Smooth muscle cell (in vitro differentiated cells): ENCODE results near the gene GMDS. TPM values are rescaled to one million over a fixed set of nuclear protein-coding genes. Genes with fewer than 3 reads are reported as not detected.

Experiments used
- DNase-seq: peaks from one replicate; lab custom pipeline; 2025; ENCODE audit not compliant: unreplicated experiment; lab: John Stamatoyannopoulos, UW
- H2AFZ ChIP-seq: fragments of 200-600 bp; sonication (generic); 2 replicates; pipeline ENCODE4 v1.6.0; 2016; ENCODE audit warnings: antibody characterized with exemption, low read depth, mild to moderate bottlenecking
- H3F3A ChIP-seq: fragments of 200-600 bp; sonication (generic); 2 replicates; pipeline ENCODE4 v1.6.0; 2017; ENCODE audit warnings: antibody characterized with exemption, low read depth
- H3K27ac ChIP-seq: fragments of 200-600 bp; sonication (generic); 2 replicates; pipeline ENCODE4 v1.5.1; 2016; ENCODE audit warnings: low read depth, mild to moderate bottlenecking
- H3K27me3 ChIP-seq: fragments of 200-600 bp; sonication (generic); 2 replicates; pipeline ENCODE4 v1.6.1; 2016; ENCODE audit warnings: low read depth, mild to moderate bottlenecking
- H3K36me3 ChIP-seq: fragments of 200-600 bp; sonication (generic); 2 replicates; pipeline ENCODE4 v1.5.1; 2016; ENCODE audit warnings: low read depth
- H3K4me1 ChIP-seq: fragments of 200-600 bp; sonication (generic); 2 replicates; pipeline ENCODE4 v1.5.1; 2016; ENCODE audit warnings: low read depth
- H3K4me2 ChIP-seq: fragments of 200-600 bp; sonication (generic); 2 replicates; pipeline ENCODE4 v1.6.0; 2016; ENCODE audit warnings: mild to moderate bottlenecking
- H3K4me3 ChIP-seq: fragments of 200-600 bp; sonication (generic); 2 replicates; pipeline ENCODE4 v1.5.1; 2016; ENCODE audit warnings: mild to moderate bottlenecking
- H3K79me2 ChIP-seq: fragments of 200-600 bp; sonication (generic); 2 replicates; pipeline ENCODE4 v1.6.0; 2016; ENCODE audit warnings: low read depth, mild to moderate bottlenecking
- H3K9ac ChIP-seq: fragments of 200-600 bp; sonication (generic); 2 replicates; pipeline ENCODE4 v1.6.0; 2016; ENCODE audit warnings: low read depth
- H3K9me3 ChIP-seq: fragments of 200-600 bp; sonication (generic); replicated peaks from 2 replicates; pipeline ENCODE4 v1.5.1; 2016; ENCODE audit warnings: low read depth
- H4K20me1 ChIP-seq: fragments of 200-600 bp; sonication (generic); 2 replicates; pipeline ENCODE4 v1.6.0; 2016; ENCODE audit warnings: low read depth
- WGBS: methylation state at CpG from one replicate; pipeline ENCODE4 v1.1.7; 2016; ENCODE audit warnings: low lambda C conversion rate; 5-methylcytosine and 5-hydroxymethylcytosine counted together
- polyA plus RNA-seq: library from polyadenylated mRNA; unstranded; fragments of >200 nt; fragmentation: Nextera tagmentation; extraction: Ambion mirVana; gene quantifications from 2 replicates; pipeline ENCODE4 v1.2.1, GENCODE V29; 2016
- total RNA-seq: library from RNA; depleted of rRNA; stranded (reverse); fragments of >200 nt; gene quantifications from 2 replicates; pipeline ENCODE4 v1.2.3, GENCODE V29; 2014
- TF ChIP-seq, protein P1 (sequence below): fragments of 200-600 bp; sonication (generic); IDR thresholded peaks from 2 replicates; pipeline ENCODE4 v1.5.1; 2017; ENCODE audit warnings: borderline replicate concordance, mild to moderate bottlenecking, antibody characterized with exemption; ENCODE audit not compliant: insufficient read depth, poor library complexity, severe bottlenecking

Gene GMDS
- total and polyA plus RNA-seq, 2 experiments from 2014 or later, result 3.7 to 8.5 TPM

DNA sequence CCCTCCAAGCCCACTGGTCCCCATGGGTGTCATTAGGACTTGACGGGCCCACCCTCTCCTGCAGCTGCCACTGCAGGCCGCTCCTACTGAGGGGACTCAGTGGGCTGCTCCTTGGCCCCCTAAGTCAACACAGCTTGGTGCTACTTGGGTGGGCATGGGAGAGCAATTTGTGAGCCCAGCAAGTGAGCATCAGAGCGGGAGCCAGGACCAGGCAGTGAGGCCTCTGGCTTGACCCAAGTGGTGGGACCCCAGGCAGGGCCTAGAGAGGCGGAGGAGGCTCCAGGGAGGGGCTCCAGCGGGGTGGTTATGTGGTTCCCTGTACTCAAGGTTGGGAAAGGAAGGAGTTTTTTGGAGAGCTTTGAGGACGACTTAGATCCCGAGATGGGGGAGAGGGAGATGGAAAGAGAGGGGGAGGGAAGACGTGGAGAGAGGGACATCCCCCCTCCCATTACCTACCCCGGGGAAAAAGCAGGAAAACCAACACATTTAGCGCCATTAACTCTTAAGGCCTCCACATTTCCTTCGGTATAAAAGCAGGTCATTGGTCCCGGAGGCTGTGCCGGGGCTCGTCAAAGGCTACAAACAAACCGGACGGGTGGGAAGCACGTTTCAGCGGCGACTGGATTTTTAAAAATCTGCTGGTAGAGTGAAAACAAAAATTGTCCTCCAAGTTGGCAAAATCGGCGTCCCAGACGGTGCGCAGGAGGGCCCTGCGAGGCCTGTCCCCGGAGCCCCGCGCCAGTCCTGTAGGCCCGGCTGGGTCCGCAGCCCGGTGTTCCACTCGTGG, 626.9 kb downstream of the GMDS start:
- Histone ChIP-seq H4K20me1 (no peaks in the 10 kb centered on the region), H3K27ac (no peak overlapping the region), H2AFZ (no peak overlapping the region), H3F3A (no peaks in the 10 kb centered on the region), H3K9me3 (no peaks in the 10 kb centered on the region), H3K4me2 (no peak overlapping the region), H3K4me3 (no peak overlapping the region), H3K79me2 (no peaks in the 10 kb centered on the region), H3K36me3 (no peaks in the 10 kb centered on the region), H3K4me1 (peaks cover 8% of the 10 kb centered on the region), H3K27me3 (peaks cover 100% of the 10 kb centered on the region), H3K9ac (no peak overlapping the region)
- DNase-seq, result no peak
- TF ChIP-seq, protein P1, sequence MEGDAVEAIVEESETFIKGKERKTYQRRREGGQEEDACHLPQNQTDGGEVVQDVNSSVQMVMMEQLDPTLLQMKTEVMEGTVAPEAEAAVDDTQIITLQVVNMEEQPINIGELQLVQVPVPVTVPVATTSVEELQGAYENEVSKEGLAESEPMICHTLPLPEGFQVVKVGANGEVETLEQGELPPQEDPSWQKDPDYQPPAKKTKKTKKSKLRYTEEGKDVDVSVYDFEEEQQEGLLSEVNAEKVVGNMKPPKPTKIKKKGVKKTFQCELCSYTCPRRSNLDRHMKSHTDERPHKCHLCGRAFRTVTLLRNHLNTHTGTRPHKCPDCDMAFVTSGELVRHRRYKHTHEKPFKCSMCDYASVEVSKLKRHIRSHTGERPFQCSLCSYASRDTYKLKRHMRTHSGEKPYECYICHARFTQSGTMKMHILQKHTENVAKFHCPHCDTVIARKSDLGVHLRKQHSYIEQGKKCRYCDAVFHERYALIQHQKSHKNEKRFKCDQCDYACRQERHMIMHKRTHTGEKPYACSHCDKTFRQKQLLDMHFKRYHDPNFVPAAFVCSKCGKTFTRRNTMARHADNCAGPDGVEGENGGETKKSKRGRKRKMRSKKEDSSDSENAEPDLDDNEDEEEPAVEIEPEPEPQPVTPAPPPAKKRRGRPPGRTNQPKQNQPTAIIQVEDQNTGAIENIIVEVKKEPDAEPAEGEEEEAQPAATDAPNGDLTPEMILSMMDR, result no peak
- WGBS, result 18% methylated on average over 29 of the region's 31 CpGs

- H3K27me3 ChIP-seq, result peaks cover 100% of the 10 kb centered on the region
- DNase-seq, result no peak
- no peak overlapping the region for H3K4me2 ChIP-seq
- TF ChIP-seq, protein P1, result no peak
- H3K79me2 ChIP-seq, result no peaks in the 10 kb centered on the region
- peaks cover 8% of the 10 kb centered on the region for H3K4me1 ChIP-seq
- H3K9ac ChIP-seq, result no peak overlapping the region
- H3F3A ChIP-seq, result no peaks in the 10 kb centered on the region
- H3K9me3 ChIP-seq, result no peaks in the 10 kb centered on the region
- WGBS, result 44% methylated on average over 21 of the region's 21 CpGs
- H3K4me3 ChIP-seq, result no peak overlapping the region
- H4K20me1 ChIP-seq, result peaks cover 2% of the 10 kb centered on the region
- no peaks in the 10 kb centered on the region for H3K36me3 ChIP-seq
- H3K27ac ChIP-seq, result no peak overlapping the region
- H2AFZ ChIP-seq, result no peak overlapping the region
These were observed 627.7 kb downstream of the GMDS start for GRCh38 chr6:1617466-1618310.

DNA sequence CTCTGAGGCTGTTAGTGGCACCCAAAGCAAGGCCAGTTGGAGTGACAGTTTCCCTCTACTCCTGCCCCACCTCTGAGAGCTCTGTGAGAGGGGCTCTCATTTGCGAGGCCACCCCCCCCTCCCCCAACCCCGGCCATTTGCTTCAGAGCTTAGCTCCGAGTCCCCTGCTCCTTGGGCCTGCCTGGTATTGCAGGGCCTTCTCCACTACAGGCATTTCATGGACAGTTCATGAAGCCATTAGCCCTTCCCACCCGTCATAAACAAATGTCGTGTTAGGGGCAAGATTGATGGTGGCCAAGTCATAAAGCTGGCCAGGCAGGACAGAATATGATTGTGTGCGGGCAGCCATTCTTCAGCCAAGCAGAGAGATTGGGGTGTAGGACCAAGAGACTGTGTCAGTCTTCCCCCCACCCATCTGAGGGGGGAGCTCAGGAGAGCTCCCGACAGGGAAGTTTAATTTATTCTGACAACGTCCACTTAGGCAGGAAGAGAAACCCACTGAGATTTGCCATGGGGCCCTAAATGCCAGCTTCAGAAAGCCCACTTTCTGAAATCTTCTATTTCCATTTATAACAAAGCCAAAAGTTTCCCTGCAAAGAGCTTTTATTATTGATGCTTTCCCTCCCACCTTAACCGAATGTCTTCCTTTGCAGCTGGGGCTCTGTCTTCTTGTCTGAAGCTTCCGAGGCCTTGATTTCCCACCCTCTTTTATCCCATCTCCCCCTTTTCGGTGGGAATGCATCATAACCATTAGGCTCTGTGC, 628.5 kb downstream of the GMDS start:
- no peak overlapping the region for H3K27ac ChIP-seq
- H3K4me2 ChIP-seq, result no peak overlapping the region

More for the DNA sequence above, 628.5 kb downstream of the GMDS start:
- 35% methylated on average over 11 of the region's 11 CpGs for WGBS
- no peaks in the 10 kb centered on the region for H3K9me3 ChIP-seq
- peaks cover 13% of the 10 kb centered on the region for H3K4me1 ChIP-seq
- peaks cover 100% of the 10 kb centered on the region for H3K27me3 ChIP-seq
- no peak overlapping the region for H3K4me3 ChIP-seq
- no peaks in the 10 kb centered on the region for H3K36me3 ChIP-seq
- TF ChIP-seq, protein P1, result no peak
- H3K79me2 ChIP-seq, result no peaks in the 10 kb centered on the region
- no peak overlapping the region for H3K9ac ChIP-seq
- peaks cover 10% of the 10 kb centered on the region for H4K20me1 ChIP-seq
- DNase-seq, result no peak
- no peaks in the 10 kb centered on the region for H3F3A ChIP-seq
- H2AFZ ChIP-seq, result no peak overlapping the region
